Keratinocyte (primary cell): ENCODE data around the gene CDCA5. TPM values are rescaled to one million over a fixed set of nuclear protein-coding genes. Genes with fewer than 3 reads are reported as not detected.
A peak's percentile ranks its signal among the peaks of the same experiment; 100 is the strongest.

ENCODE experiments used
- DNase-seq: peaks from one replicate; pipeline ENCODE4 v3.0.0-alpha.2; 2011; ENCODE audit warnings: low read depth, missing footprints, low spot score
- FAIRE-seq: peaks from 2 replicates; lab custom pipeline; 2011; peaks lifted over from hg19 to GRCh38; lab: Jason Lieb, UNC
- H2AFZ ChIP-seq: 2 replicates; pipeline ENCODE4 v1.6.0; 2012; ENCODE audit warnings: low read length, control low read depth, inconsistent platforms; ENCODE audit not compliant: control insufficient read depth
- H3K27ac ChIP-seq: 2 replicates; pipeline ENCODE4 v1.5.1; 2011; ENCODE audit warnings: low read length; ENCODE audit not compliant: control insufficient read depth, insufficient read depth
- H3K27me3 ChIP-seq: 3 replicates; pipeline ENCODE4 v1.6.0; 2011; ENCODE audit warnings: low read length; ENCODE audit not compliant: control insufficient read depth, insufficient read depth; ENCODE audit errors: extremely low read depth
- H3K36me3 ChIP-seq, 2 experiments: 2 replicates in 1 of 2; 3 replicates in 1 of 2; pipeline ENCODE4 v1.5.1; 2011; ENCODE audit warnings: low read length in 2 of 2, mild to moderate bottlenecking in 1 of 2; ENCODE audit not compliant: control insufficient read depth in 2 of 2, insufficient read depth in 2 of 2; ENCODE audit errors: extremely low read depth in 1 of 2
- H3K4me1 ChIP-seq: 3 replicates; pipeline ENCODE4 v1.5.1; 2011; ENCODE audit warnings: low read length; ENCODE audit not compliant: control insufficient read depth, insufficient read depth; ENCODE audit errors: extremely low read depth
- H3K4me2 ChIP-seq: 3 replicates; pipeline ENCODE4 v1.6.0; 2011; ENCODE audit warnings: low read depth, low read length; ENCODE audit not compliant: control insufficient read depth, insufficient read depth; ENCODE audit errors: extremely low read depth
- H3K4me3 ChIP-seq, 3 experiments: fragments of 200-600 bp in 1 of 3; sonication (generic) in 1 of 3; 2 replicates in 2 of 3; 3 replicates in 1 of 3; pipeline ENCODE4 v1.5.1; 2011 to 2016; ENCODE audit warnings: low read length in 3 of 3, mild to moderate bottlenecking in 3 of 3, control low read depth in 2 of 3, inconsistent platforms in 1 of 3, low read depth in 1 of 3, mixed read lengths in 1 of 3, mixed run types in 1 of 3, moderate library complexity in 1 of 3; ENCODE audit not compliant: control insufficient read depth in 2 of 3, insufficient read depth in 2 of 3; ENCODE audit errors: extremely low read depth in 1 of 3
- H3K79me2 ChIP-seq: 2 replicates; pipeline ENCODE4 v1.6.0; 2012; ENCODE audit warnings: low read length; ENCODE audit not compliant: control insufficient read depth, insufficient read depth
- H3K9ac ChIP-seq: 3 replicates; pipeline ENCODE4 v1.6.0; 2011; ENCODE audit warnings: low read length; ENCODE audit not compliant: control insufficient read depth, insufficient read depth; ENCODE audit errors: extremely low read depth
- H3K9me1 ChIP-seq: 3 replicates; pipeline ENCODE4 v1.6.0; 2011; ENCODE audit warnings: low read length; ENCODE audit not compliant: control insufficient read depth, insufficient read depth; ENCODE audit errors: extremely low read depth
- H3K9me3 ChIP-seq: 2 replicates; pipeline ENCODE4 v1.5.1; 2012; ENCODE audit warnings: low read depth, low read length; ENCODE audit not compliant: control insufficient read depth
- H4K20me1 ChIP-seq: 3 replicates; pipeline ENCODE4 v1.6.0; 2011; ENCODE audit warnings: low read length; ENCODE audit not compliant: control insufficient read depth, insufficient read depth; ENCODE audit errors: extremely low read depth
- EZH2 ChIP-seq: IDR thresholded peaks from one replicate; pipeline ENCODE4 v1.6.1; 2012; ENCODE audit warnings: inconsistent platforms, mild to moderate bottlenecking, low read length, moderate library complexity
- dilution Hi-C: fragments of 300-500 bp; cut with MboI; formaldehyde crosslinking; loops from one replicate; pipeline ENCODE4 v1.7.0; 2020; ENCODE audit warnings: low sequenced_read_pairs; ENCODE audit not compliant: extremely low pct_ligation_motif_present
- polyA plus RNA-seq, 5 experiments: library from polyadenylated mRNA; depleted of rRNA in 3 of 5; stranded (reverse) in 3 of 5; stranded (forward) in 1 of 5; unstranded in 1 of 5; fragments of >200 nt; gene quantifications; 1 replicate in 1 of 5; 2 replicates in 3 of 5; 3 replicates in 1 of 5; pipeline versions ENCODE4 v1.2.1 to v1.2.3, GENCODE V29; 2011 to 2012; ENCODE audit warnings: missing spikeins in 2 of 5, low read depth in 1 of 5, low replicate concordance in 1 of 5
- TF ChIP-seq, protein P1 (sequence below), 3 experiments: IDR thresholded peaks in 1 of 3; conservative IDR thresholded peaks in 1 of 3; optimal IDR thresholded peaks in 1 of 3; 2 replicates in 2 of 3; 3 replicates in 1 of 3; pipeline versions ENCODE3 to v1.5.1; 2011; ENCODE audit warnings: low read length in 3 of 3, mild to moderate bottlenecking in 3 of 3, moderate library complexity in 2 of 3, control low read depth in 1 of 3, inconsistent platforms in 1 of 3; ENCODE audit not compliant: insufficient read depth in 2 of 3; ENCODE audit errors: extremely low read depth in 1 of 3

The CDCA5 gene
- polyA plus RNA-seq, 1 donor (not counting 4 experiments of a cell fraction or from before 2014, with no cell fraction given), result 8.0 TPM

DNA sequence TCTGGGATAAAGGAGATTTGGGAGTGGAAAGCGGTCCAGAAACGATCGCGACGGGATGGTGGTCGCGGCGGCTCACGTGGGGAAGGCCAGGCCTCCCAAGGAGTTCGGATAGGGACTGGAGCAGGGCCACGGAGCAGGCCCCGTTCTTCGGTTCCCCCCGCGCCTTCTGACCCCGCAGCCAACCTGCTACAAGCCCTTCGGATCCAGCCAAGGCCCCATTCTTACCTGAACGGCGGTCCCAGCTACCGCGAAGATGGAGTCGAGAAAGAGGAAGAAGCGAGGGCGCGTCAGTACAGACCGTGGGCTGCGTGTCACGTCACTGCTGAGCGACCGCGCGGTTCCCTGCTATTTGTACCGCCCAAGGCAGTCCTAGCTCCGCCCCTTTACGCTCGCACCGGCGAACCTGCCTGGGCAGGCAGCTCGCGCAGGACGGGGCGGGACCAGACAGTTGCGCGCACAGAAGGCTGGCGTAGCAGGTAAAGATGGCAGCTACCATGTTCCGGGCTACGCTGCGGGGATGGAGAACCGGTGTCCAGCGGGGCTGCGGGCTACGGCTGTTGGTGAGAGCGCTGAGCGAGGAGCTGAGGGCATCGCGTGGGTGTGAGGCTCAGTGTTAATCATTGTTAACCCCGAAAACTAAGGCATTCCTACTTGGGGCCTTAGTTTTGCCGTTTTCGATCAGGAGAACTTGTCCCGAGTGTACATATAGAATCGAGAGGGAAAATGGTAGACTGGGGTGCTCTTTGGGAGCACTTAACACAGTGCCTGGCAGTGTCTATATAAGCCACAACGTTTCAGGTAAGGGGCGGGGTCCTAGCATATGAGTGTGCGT, 38.2 kb upstream of the CDCA5 start, which contains the start of the genes FAU and MRPL49:
FAU (minus strand) TSS at position 270 of the 832 bp plus-strand sequence. CDS start 321 bp downstream, outside the sequence.
MRPL49 (plus strand) TSS at position 457 of the 832 bp plus-strand sequence; CDS start at position 483, 26 bp downstream.
- no peak for TF ChIP-seq EZH2
- TF ChIP-seq, protein P1, sequence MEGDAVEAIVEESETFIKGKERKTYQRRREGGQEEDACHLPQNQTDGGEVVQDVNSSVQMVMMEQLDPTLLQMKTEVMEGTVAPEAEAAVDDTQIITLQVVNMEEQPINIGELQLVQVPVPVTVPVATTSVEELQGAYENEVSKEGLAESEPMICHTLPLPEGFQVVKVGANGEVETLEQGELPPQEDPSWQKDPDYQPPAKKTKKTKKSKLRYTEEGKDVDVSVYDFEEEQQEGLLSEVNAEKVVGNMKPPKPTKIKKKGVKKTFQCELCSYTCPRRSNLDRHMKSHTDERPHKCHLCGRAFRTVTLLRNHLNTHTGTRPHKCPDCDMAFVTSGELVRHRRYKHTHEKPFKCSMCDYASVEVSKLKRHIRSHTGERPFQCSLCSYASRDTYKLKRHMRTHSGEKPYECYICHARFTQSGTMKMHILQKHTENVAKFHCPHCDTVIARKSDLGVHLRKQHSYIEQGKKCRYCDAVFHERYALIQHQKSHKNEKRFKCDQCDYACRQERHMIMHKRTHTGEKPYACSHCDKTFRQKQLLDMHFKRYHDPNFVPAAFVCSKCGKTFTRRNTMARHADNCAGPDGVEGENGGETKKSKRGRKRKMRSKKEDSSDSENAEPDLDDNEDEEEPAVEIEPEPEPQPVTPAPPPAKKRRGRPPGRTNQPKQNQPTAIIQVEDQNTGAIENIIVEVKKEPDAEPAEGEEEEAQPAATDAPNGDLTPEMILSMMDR (optimal IDR thresholded peaks at IDR 0.05 in 1 of 3, IDR thresholded peaks at IDR 0.05 in 1 of 3, conservative IDR thresholded peaks at IDR 0.05 in 1 of 3; ENCODE audit: extremely low read depth in 1 of 3, insufficient read depth in 2 of 3, low read length in 3 of 3), result no peak
- peak; percentile 23 for FAIRE-seq

DNA sequence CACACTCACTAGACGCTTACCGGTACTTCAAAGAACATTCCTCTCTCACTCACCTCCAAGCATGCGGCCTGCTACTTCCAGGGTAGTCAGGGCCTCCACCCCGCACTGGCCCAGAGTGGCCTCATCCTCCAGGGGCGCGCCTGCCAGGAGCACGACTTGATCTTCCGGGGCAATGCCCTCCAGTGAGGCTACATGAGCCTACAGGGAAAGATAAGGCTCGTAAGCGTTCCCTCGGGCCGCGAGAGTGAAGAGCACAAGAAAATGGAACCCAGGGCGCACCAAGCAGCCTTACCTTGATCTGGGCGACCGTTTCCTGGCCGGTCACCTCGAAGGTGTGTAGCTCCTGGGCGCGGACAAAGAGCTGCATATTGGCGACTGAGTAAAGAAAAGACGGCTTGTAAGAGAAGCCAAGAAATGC, 37.6 kb upstream of the CDCA5 start:
- dilution Hi-C loops, result no loop called here
- no peaks in the 10 kb centered on the region for H3K9me3 ChIP-seq
- peaks cover 20% of the 10 kb centered on the region for H3K4me1 ChIP-seq
- no peak for TF ChIP-seq EZH2
- TF ChIP-seq, protein P1 (optimal IDR thresholded peaks at IDR 0.05 in 1 of 3, IDR thresholded peaks at IDR 0.05 in 1 of 3, conservative IDR thresholded peaks at IDR 0.05 in 1 of 3; ENCODE audit: extremely low read depth in 1 of 3, insufficient read depth in 2 of 3, low read length in 3 of 3), result peak in 1 of 3 experiments; percentile 8
- FAIRE-seq (no peak), DNase-seq (no peak)
- peaks cover 50% of the 10 kb centered on the region for H3K79me2 ChIP-seq
- peak overlapping the region; percentile 89 for H3K4me2 ChIP-seq
- H3K4me3 ChIP-seq, result peak overlapping the region; percentile 66 to 91 (median 91)
- H3K9me1 ChIP-seq, result no peaks in the 10 kb centered on the region
- peak overlapping the region; percentile 98 for H3K27ac ChIP-seq
- H4K20me1 ChIP-seq, result no peaks in the 10 kb centered on the region
- peaks cover 17 to 30% of the 10 kb centered on the region in 2 experiments for H3K36me3 ChIP-seq
- H3K9ac ChIP-seq, result peak overlapping the region; percentile 99
- H3K27me3 ChIP-seq, result no peaks in the 10 kb centered on the region
- H2AFZ ChIP-seq, result peak overlapping the region; percentile 52

More for the DNA sequence above, 38.2 kb upstream of the CDCA5 start, which contains the start of the genes FAU and MRPL49:
- H4K20me1 ChIP-seq, result no peaks in the 10 kb centered on the region
- peaks cover 18% of the 10 kb centered on the region for H3K4me1 ChIP-seq
- DNase-seq, result peak; percentile 91
- peak within 1 kb of the TSS; percentile 99 for H3K9ac ChIP-seq
- H3K9me3 ChIP-seq, result no peaks in the 10 kb centered on the region
- H3K4me3 ChIP-seq, result peak within 1 kb of the TSS; percentile 66 to 97 (median 91)
- peak within 1 kb of the TSS; percentile 95 for H2AFZ ChIP-seq
- H3K27ac ChIP-seq, result peak within 1 kb of the TSS; percentile 98
- H3K9me1 ChIP-seq, result no peaks in the 10 kb centered on the region
- peaks cover 21 to 36% of the 10 kb centered on the region in 2 experiments for H3K36me3 ChIP-seq
- H3K27me3 ChIP-seq, result no peaks in the 10 kb centered on the region
- H3K79me2 ChIP-seq, result peaks cover 46% of the 10 kb centered on the region
- dilution Hi-C loops, result no loop called here
- H3K4me2 ChIP-seq, result peak within 1 kb of the TSS; percentile 89
